Endodermal cell (in vitro differentiated cells): ENCODE results near the gene CCR9. TPM values are rescaled to one million over a fixed set of nuclear protein-coding genes. Genes with fewer than 3 reads are reported as not detected.

Experiments
- DNase-seq: peaks from one replicate; pipeline ENCODE4 v3.0.0-alpha.2; 2017
- H3K27ac ChIP-seq: 2 replicates; pipeline ENCODE4 v1.5.1; 2013; ENCODE audit warnings: mild to moderate bottlenecking, low read depth, low read length, moderate library complexity
- H3K27me3 ChIP-seq: 2 replicates; pipeline ENCODE4 v1.6.1; 2013; ENCODE audit warnings: mild to moderate bottlenecking, low read length, moderate library complexity; ENCODE audit not compliant: insufficient read depth, control insufficient read depth, poor library complexity, severe bottlenecking
- H3K36me3 ChIP-seq: 2 replicates; pipeline ENCODE4 v1.7.0; 2013; ENCODE audit warnings: mild to moderate bottlenecking, low read length, moderate library complexity; ENCODE audit not compliant: control insufficient read depth, insufficient read depth
- H3K4me1 ChIP-seq: one replicate; pipeline ENCODE4 v1.7.0; 2013; ENCODE audit warnings: low read length; ENCODE audit not compliant: control insufficient read depth, insufficient read depth
- H3K4me3 ChIP-seq: 2 replicates; pipeline ENCODE4 v1.5.1; 2013; ENCODE audit warnings: mild to moderate bottlenecking, low read length, moderate library complexity
- H3K9ac ChIP-seq: 2 replicates; pipeline ENCODE4 v1.6.1; 2013; ENCODE audit warnings: mild to moderate bottlenecking, low read length, moderate library complexity; ENCODE audit not compliant: poor library complexity, severe bottlenecking; ENCODE audit errors: extremely low read depth
- H3K9me3 ChIP-seq: 2 replicates; pipeline ENCODE4 v1.6.1; 2013; ENCODE audit warnings: mild to moderate bottlenecking, low read length, moderate library complexity; ENCODE audit not compliant: control insufficient read depth
- H3K27ac Mint-ChIP-seq: 2 replicates; pipeline ENCODE4 v1.8.0; 2020; ENCODE audit warnings: mixed read lengths
- H3K27me3 Mint-ChIP-seq: 2 replicates; pipeline ENCODE4 v1.8.0; 2021; ENCODE audit warnings: mild to moderate bottlenecking, mixed read lengths; ENCODE audit not compliant: insufficient read depth
- H3K36me3 Mint-ChIP-seq: 2 replicates; pipeline ENCODE4 v1.8.0; 2020; ENCODE audit warnings: low read depth, mixed read lengths
- H3K4me1 Mint-ChIP-seq: 2 replicates; pipeline ENCODE4 v1.8.0; 2020; ENCODE audit warnings: mixed read lengths
- H3K4me3 Mint-ChIP-seq: 2 replicates; pipeline ENCODE4 v1.8.0; 2020; ENCODE audit warnings: mild to moderate bottlenecking, moderate library complexity, mixed read lengths
- H3K9me3 Mint-ChIP-seq: 2 replicates; pipeline ENCODE4 v1.8.0; 2020; ENCODE audit warnings: mild to moderate bottlenecking, mixed read lengths
- WGBS, 2 experiments: methylation state at CpG; one replicate each; pipeline versions ENCODE4 v1.1.5 to v1.1.7; 2013; ENCODE audit warnings: missing lambda C conversion rate in 2 of 2, mixed read lengths in 1 of 2; ENCODE audit not compliant: insufficient coverage in 1 of 2, insufficient read length in 1 of 2; 5-methylcytosine and 5-hydroxymethylcytosine counted together
- total RNA-seq, 2 donors: library from RNA; stranded (reverse); fragmentation: NEBNext Ultra II Directional in 1 of 2; extraction: Animal tissue kit (Norgen Biotek cat#: 25700) in 1 of 2; gene quantifications; 2 replicates in 1 of 2; 3 replicates in 1 of 2; pipeline ENCODE4 v1.2.1, GENCODE V29; 2021
- TF ChIP-seq, protein P1 (sequence below): fragments of 200-600 bp; sonication (generic); conservative IDR thresholded peaks from 2 replicates; pipeline ENCODE4 v1.5.0; 2021; ENCODE audit warnings: antibody characterized with exemption, mild to moderate bottlenecking

CCR9 gene
- total RNA-seq, 2 donors from 2014 or later, result not detected

DNA sequence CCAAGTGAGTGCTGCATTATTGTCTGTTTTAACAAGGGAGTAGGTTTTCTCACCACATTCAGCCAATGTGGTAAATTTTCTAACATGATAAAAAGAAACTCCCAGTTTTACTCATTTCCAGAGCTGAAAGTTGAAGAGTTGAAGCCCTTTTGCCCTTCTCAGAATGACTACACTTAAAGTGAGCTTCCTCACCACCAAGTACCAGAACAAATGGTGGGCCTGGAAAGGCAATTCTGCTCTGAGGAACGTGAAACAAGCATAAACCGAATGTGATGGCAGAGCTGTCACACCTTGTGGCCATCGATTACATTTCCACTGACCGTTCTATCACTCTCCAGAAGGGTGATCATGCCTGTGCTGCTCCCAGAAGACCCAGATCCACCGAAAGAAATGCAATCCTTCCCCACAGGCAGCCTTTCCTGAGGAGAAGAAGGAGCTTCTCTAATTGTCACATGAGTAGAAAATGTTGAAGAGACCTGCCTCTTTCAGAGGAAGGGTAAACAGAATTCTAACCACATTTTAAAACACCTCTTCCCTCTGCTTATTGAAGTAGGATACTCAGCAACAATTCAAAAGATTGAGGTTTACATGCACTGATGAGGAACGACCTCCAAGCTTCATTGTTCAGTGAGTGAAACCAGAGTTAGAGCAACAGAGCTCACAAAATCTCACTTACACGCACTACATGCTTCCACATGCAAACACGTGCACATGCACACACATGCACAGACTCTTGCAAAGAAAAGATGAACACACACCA, 21.4 kb upstream of the CCR9 start:
- no peak overlapping the region for H3K27ac Mint-ChIP-seq

GRCh38 chr3:45865563-45865962, 20.8 kb upstream of the CCR9 start:
- H3K27me3 Mint-ChIP-seq, result peaks cover 28% of the 10 kb centered on the region
- H3K4me3 Mint-ChIP-seq, result no peak overlapping the region
- TF ChIP-seq, protein P1, sequence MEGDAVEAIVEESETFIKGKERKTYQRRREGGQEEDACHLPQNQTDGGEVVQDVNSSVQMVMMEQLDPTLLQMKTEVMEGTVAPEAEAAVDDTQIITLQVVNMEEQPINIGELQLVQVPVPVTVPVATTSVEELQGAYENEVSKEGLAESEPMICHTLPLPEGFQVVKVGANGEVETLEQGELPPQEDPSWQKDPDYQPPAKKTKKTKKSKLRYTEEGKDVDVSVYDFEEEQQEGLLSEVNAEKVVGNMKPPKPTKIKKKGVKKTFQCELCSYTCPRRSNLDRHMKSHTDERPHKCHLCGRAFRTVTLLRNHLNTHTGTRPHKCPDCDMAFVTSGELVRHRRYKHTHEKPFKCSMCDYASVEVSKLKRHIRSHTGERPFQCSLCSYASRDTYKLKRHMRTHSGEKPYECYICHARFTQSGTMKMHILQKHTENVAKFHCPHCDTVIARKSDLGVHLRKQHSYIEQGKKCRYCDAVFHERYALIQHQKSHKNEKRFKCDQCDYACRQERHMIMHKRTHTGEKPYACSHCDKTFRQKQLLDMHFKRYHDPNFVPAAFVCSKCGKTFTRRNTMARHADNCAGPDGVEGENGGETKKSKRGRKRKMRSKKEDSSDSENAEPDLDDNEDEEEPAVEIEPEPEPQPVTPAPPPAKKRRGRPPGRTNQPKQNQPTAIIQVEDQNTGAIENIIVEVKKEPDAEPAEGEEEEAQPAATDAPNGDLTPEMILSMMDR, result no peak
- Histone ChIP-seq H3K4me3 (no peak overlapping the region), H3K9ac (no peak overlapping the region), H3K36me3 (no peaks in the 10 kb centered on the region), H3K9me3 (peaks cover 9% of the 10 kb centered on the region), H3K27ac (no peak overlapping the region), H3K4me1 (no peaks in the 10 kb centered on the region), H3K27me3 (peaks cover 53% of the 10 kb centered on the region)
- WGBS, 2 experiments, result 94 to 100% methylated on average over 1 to 6 of the region's 6 CpGs
- peaks cover 6% of the 10 kb centered on the region for H3K9me3 Mint-ChIP-seq
- no peak for DNase-seq
- no peaks in the 10 kb centered on the region for H3K36me3 Mint-ChIP-seq
- H3K27ac Mint-ChIP-seq, result no peak overlapping the region
- H3K4me1 Mint-ChIP-seq, result no peaks in the 10 kb centered on the region

More for the DNA sequence above, 21.4 kb upstream of the CCR9 start:
- 72 to 82% methylated on average over 5 to 8 of the region's 8 CpGs for WGBS, 2 experiments
- Histone ChIP-seq H3K36me3 (no peaks in the 10 kb centered on the region), H3K4me1 (no peaks in the 10 kb centered on the region), H3K27ac (no peak overlapping the region), H3K9me3 (peaks cover 9% of the 10 kb centered on the region), H3K27me3 (peaks cover 56% of the 10 kb centered on the region), H3K4me3 (no peak overlapping the region), H3K9ac (no peak overlapping the region)
- no peak for DNase-seq
- Mint-ChIP-seq H3K9me3 (peaks cover 6% of the 10 kb centered on the region), H3K4me3 (no peak overlapping the region), H3K27me3 (peaks cover 28% of the 10 kb centered on the region), H3K36me3 (no peaks in the 10 kb centered on the region), H3K4me1 (no peaks in the 10 kb centered on the region)
- TF ChIP-seq, protein P1, result no peak

- Histone ChIP-seq H3K4me3 (no peak overlapping the region), H3K36me3 (no peaks in the 10 kb centered on the region), H3K9ac (no peak overlapping the region), H3K27ac (no peak overlapping the region), H3K9me3 (peaks cover 8% of the 10 kb centered on the region), H3K27me3 (peaks cover 26% of the 10 kb centered on the region), H3K4me1 (no peaks in the 10 kb centered on the region)
- no peak overlapping the region for H3K27ac Mint-ChIP-seq
- no peak for DNase-seq
- no peak overlapping the region for H3K4me3 Mint-ChIP-seq
- peaks cover 15% of the 10 kb centered on the region for H3K4me1 Mint-ChIP-seq
- H3K9me3 Mint-ChIP-seq, result peaks cover 6% of the 10 kb centered on the region
- peaks cover 19% of the 10 kb centered on the region for H3K27me3 Mint-ChIP-seq
- TF ChIP-seq, protein P1, result no peak
- WGBS, 2 experiments, result 76 to 99% methylated on average over 2 of the region's 2 CpGs
- no peaks in the 10 kb centered on the region for H3K36me3 Mint-ChIP-seq
Measured at GRCh38 chr3:45868213-45868612, 18.1 kb upstream of the CCR9 start.
